ENCODE results near the gene HTR2A.

GRCh38 chr13:46860722-46861121, 36.1 kb downstream of the HTR2A start:
- TF ChIP-seq CTCF (IDR thresholded peaks at IDR 0.05) (no peak), POLR2AphosphoS5 (IDR thresholded peaks at IDR 0.05; ENCODE audit: low read depth, low read length) (no peak), TCF7L2 (IDR thresholded peaks at IDR 0.05; ENCODE audit: low read depth, low read length) (no peak), SIN3A (IDR thresholded peaks at IDR 0.05; ENCODE audit: borderline replicate concordance, insufficient read depth, low read depth, low read length) (no peak), REST (IDR thresholded peaks at IDR 0.05; ENCODE audit: insufficient read depth in 1 of 2, low read depth in 2 of 2, low read length in 1 of 2) (no peak)
